Panc1 (cell line): ENCODE measurements around the gene LAS1L. TPM values are rescaled to one million over a fixed set of nuclear protein-coding genes. Genes with fewer than 3 reads are reported as not detected.

Experiments used
- ATAC-seq: fragments of 200-7000 bp; cut with Tn5 transposase; 2 replicates; pipeline ENCODE4 v1.9.1; 2020; ENCODE audit warnings: mild to moderate bottlenecking, moderate library complexity
- BruUV-seq: library from RNA; stranded (reverse); fragments of 400-500 nt; replicated peaks from 2 replicates; lab custom pipeline; 2021; lab: Mats Ljungman, UMichigan
- CTCF ChIA-PET: fragments of 300-600 bp; sonication (Branson Sonifier 250); formaldehyde crosslinking; loops from one replicate; lab custom pipeline; 2022; ENCODE audit warnings: antibody characterized with exemption; lab: Charles Lee
- POLR2A ChIA-PET: fragments of 300-600 bp; sonication (Branson Sonifier 250); formaldehyde crosslinking; loops from one replicate; lab custom pipeline; 2022; ENCODE audit warnings: antibody characterized with exemption; lab: Charles Lee
- DNase-seq: peaks from one replicate; pipeline ENCODE4 v3.0.0-alpha.2; 2010; ENCODE audit warnings: low read depth, low spot score
- H3K27ac ChIP-seq: 2 replicates; pipeline ENCODE4 v1.5.1; 2011; ENCODE audit warnings: mild to moderate bottlenecking, low read length, inconsistent platforms
- H3K27me3 ChIP-seq: fragments of 200-500 bp; sonication (Bioruptor generic); 2 replicates; pipeline ENCODE4 v1.6.0; 2014; ENCODE audit warnings: low read length, inconsistent platforms; ENCODE audit not compliant: control insufficient read depth, insufficient read depth
- H3K36me3 ChIP-seq: fragments of 200-500 bp; sonication (Bioruptor generic); 2 replicates; pipeline ENCODE4 v1.5.1; 2014; ENCODE audit warnings: inconsistent platforms, mild to moderate bottlenecking, low read length, moderate library complexity; ENCODE audit not compliant: control insufficient read depth, insufficient read depth
- H3K4me1 ChIP-seq: 2 replicates; pipeline ENCODE4 v1.5.1; 2011; ENCODE audit warnings: inconsistent platforms, mild to moderate bottlenecking, low read length, moderate library complexity; ENCODE audit not compliant: control insufficient read depth, insufficient read depth
- H3K4me3 ChIP-seq, 2 experiments: 2 replicates each; pipeline ENCODE4 v1.5.1; 2011 to 2012; ENCODE audit warnings: low read depth in 2 of 2, low read length in 2 of 2, mild to moderate bottlenecking in 2 of 2, inconsistent platforms in 1 of 2, moderate library complexity in 1 of 2
- H3K9me3 ChIP-seq: fragments of 200-500 bp; sonication (Bioruptor generic); 2 replicates; pipeline ENCODE4 v1.5.1; 2014; ENCODE audit warnings: low read depth, mild to moderate bottlenecking, inconsistent platforms, low read length, moderate library complexity; ENCODE audit not compliant: control insufficient read depth, insufficient read depth
- CTCF ChIP-seq: fragments of 450-650 bp; IDR thresholded peaks from 2 replicates; pipeline ENCODE4 v1.5.1; 2017; ENCODE audit warnings: mild to moderate bottlenecking
- POLR2AphosphoS5 ChIP-seq: IDR thresholded peaks from 2 replicates; pipeline ENCODE4 v1.6.1; 2012; ENCODE audit warnings: mild to moderate bottlenecking, low read depth, low read length, moderate library complexity
- SIN3A ChIP-seq: IDR thresholded peaks from 2 replicates; pipeline ENCODE4 v1.6.1; 2012; ENCODE audit warnings: low read depth, mild to moderate bottlenecking, low read length, moderate library complexity, borderline replicate concordance; ENCODE audit not compliant: insufficient read depth
- TCF7L2 ChIP-seq: IDR thresholded peaks from 2 replicates; pipeline ENCODE4 v1.6.1; 2011; ENCODE audit warnings: mild to moderate bottlenecking, low read depth, low read length, inconsistent platforms
- in situ Hi-C: cut with HindIII; loops from 2 replicates; pipeline ENCODE4 v1.10.0; 2016; ENCODE audit warnings: low sequenced_read_pairs, low pct_unique_long_range_greater_than_20kb
- intact Hi-C: fragments of 100-400 bp; cut with micrococcal nuclease; formaldehyde crosslinking; loops from one replicate; pipeline ENCODE4 v1.10.0; 2022; ENCODE audit not compliant: unreplicated experiment
- total RNA-seq: library from RNA; stranded (reverse); gene quantifications from one replicate; pipeline ENCODE4 v1.2.1, GENCODE V29; 2021; ENCODE audit not compliant: unreplicated experiment
- TF ChIP-seq, protein P1 (sequence below), 2 experiments: IDR thresholded peaks; 2 replicates each; pipeline ENCODE4 v1.6.1; 2011 to 2012; ENCODE audit warnings: low read depth in 2 of 2, control low read depth in 1 of 2, low read length in 1 of 2, mild to moderate bottlenecking in 1 of 2, moderate library complexity in 1 of 2; ENCODE audit not compliant: insufficient read depth in 1 of 2

The LAS1L gene
- total RNA-seq, 1 experiment from 2014 or later: 56.4 TPM

- intact Hi-C loops: no loop called here
- DNase-seq: no peak
- no peak for TF ChIP-seq POLR2AphosphoS5
- TF ChIP-seq CTCF: no peak
- no peak for TF ChIP-seq TCF7L2
- TF ChIP-seq, protein P1, sequence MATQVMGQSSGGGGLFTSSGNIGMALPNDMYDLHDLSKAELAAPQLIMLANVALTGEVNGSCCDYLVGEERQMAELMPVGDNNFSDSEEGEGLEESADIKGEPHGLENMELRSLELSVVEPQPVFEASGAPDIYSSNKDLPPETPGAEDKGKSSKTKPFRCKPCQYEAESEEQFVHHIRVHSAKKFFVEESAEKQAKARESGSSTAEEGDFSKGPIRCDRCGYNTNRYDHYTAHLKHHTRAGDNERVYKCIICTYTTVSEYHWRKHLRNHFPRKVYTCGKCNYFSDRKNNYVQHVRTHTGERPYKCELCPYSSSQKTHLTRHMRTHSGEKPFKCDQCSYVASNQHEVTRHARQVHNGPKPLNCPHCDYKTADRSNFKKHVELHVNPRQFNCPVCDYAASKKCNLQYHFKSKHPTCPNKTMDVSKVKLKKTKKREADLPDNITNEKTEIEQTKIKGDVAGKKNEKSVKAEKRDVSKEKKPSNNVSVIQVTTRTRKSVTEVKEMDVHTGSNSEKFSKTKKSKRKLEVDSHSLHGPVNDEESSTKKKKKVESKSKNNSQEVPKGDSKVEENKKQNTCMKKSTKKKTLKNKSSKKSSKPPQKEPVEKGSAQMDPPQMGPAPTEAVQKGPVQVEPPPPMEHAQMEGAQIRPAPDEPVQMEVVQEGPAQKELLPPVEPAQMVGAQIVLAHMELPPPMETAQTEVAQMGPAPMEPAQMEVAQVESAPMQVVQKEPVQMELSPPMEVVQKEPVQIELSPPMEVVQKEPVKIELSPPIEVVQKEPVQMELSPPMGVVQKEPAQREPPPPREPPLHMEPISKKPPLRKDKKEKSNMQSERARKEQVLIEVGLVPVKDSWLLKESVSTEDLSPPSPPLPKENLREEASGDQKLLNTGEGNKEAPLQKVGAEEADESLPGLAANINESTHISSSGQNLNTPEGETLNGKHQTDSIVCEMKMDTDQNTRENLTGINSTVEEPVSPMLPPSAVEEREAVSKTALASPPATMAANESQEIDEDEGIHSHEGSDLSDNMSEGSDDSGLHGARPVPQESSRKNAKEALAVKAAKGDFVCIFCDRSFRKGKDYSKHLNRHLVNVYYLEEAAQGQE (IDR thresholded peaks at IDR 0.05; ENCODE audit: insufficient read depth in 1 of 2, low read depth in 2 of 2, low read length in 1 of 2): no peak
- no peak for TF ChIP-seq SIN3A
- no peaks in the 10 kb centered on the region for H3K9me3 ChIP-seq
- H3K27me3 ChIP-seq: no peaks in the 10 kb centered on the region
- no peak for ATAC-seq
- ChIA-PET CTCF (no interaction called here), POLR2A (no interaction called here)
- no peak overlapping the region for H3K27ac ChIP-seq
- BruUV-seq: no TSS peak
- H3K36me3 ChIP-seq: no peaks in the 10 kb centered on the region; the same call in none of the 2 replicates
- H3K4me1 ChIP-seq: peaks cover 9% of the 10 kb centered on the region
- in situ Hi-C loops: no loop called here
- no peak overlapping the region for H3K4me3 ChIP-seq
These were observed 2.6 kb downstream of the LAS1L start for GRCh38 chrX:65532016-65532415.

DNA sequence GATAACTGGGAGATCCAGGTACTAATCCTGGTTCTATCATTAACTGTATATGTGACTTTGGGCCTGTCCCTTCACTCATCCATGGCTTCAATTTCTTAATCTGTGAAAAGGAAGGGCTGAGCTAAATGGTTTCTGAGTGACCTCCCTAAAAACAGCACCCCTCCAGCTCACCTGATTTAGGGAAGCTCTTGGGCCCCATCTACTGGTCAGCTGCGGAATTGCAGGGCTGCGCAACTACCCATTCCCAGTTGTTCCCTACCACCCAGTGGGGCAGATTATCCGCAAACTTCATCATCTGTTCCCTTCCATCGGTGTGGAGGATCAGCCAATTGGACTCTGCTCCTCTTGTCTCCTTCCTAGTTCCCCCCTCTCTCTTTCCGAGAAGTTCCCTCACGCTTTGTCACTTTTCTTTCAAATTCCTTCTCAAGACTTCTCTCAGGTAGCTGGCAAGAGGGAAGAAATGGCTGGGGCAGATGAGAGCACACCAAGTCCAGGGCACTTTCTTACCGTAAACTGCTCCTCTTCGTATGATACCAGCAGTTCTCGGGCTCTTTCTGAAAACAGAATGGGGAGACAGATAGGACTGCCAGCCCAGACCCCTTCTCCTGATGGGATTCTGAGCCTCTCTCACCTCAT, 5.8 kb downstream of the LAS1L start:
- in situ Hi-C loops (no loop called here), intact Hi-C loops (no loop called here)
- Histone ChIP-seq H3K27me3 (no peaks in the 10 kb centered on the region), H3K36me3 (no peaks in the 10 kb centered on the region; the same call in none of the 2 replicates), H3K9me3 (no peaks in the 10 kb centered on the region), H3K4me3 (no peak overlapping the region), H3K27ac (no peak overlapping the region), H3K4me1 (peaks cover 9% of the 10 kb centered on the region)
- TF ChIP-seq SIN3A (no peak), POLR2AphosphoS5 (no peak), TCF7L2 (no peak), CTCF (peak; percentile 95)
- TF ChIP-seq, protein P1 (IDR thresholded peaks at IDR 0.05; ENCODE audit: insufficient read depth in 1 of 2, low read depth in 2 of 2, low read length in 1 of 2): no peak
- no TSS peak for BruUV-seq
- DNase-seq: peak; percentile 56
- ATAC-seq: peak; percentile 79
- CTCF ChIA-PET: interaction anchor here (0.6 kb wide), 1 partner anchor 15 kb away, joined by 3 read pairs; no protein-coding TSS in a partner anchor
- POLR2A ChIA-PET: no interaction called here
